ENCODE measurements around the gene PODXL. TPM values are rescaled to one million over a fixed set of nuclear protein-coding genes. Genes with fewer than 3 reads are reported as not detected.

PODXL gene
- total and polyA plus RNA-seq, 2 experiments from 2014 or later, result 77.3 to 84.1 TPM

- peak overlapping the region; percentile 61 for H3K4me3 ChIP-seq
- DNase-seq (ENCODE audit: low spot score), result no peak
- H3K9me3 ChIP-seq (ENCODE audit: low read depth), result no peaks in the 10 kb centered on the region
- peaks cover 17% of the 10 kb centered on the region for H3K79me2 ChIP-seq
- no peaks in the 10 kb centered on the region for H4K20me1 ChIP-seq (ENCODE audit: insufficient read depth, poor library complexity, severe bottlenecking)
- no peaks in the 10 kb centered on the region for H3K36me3 ChIP-seq (replicated peaks; ENCODE audit: insufficient read depth, low read depth)
- peaks cover 17% of the 10 kb centered on the region for H3K27me3 ChIP-seq
- TF ChIP-seq, protein P1, sequence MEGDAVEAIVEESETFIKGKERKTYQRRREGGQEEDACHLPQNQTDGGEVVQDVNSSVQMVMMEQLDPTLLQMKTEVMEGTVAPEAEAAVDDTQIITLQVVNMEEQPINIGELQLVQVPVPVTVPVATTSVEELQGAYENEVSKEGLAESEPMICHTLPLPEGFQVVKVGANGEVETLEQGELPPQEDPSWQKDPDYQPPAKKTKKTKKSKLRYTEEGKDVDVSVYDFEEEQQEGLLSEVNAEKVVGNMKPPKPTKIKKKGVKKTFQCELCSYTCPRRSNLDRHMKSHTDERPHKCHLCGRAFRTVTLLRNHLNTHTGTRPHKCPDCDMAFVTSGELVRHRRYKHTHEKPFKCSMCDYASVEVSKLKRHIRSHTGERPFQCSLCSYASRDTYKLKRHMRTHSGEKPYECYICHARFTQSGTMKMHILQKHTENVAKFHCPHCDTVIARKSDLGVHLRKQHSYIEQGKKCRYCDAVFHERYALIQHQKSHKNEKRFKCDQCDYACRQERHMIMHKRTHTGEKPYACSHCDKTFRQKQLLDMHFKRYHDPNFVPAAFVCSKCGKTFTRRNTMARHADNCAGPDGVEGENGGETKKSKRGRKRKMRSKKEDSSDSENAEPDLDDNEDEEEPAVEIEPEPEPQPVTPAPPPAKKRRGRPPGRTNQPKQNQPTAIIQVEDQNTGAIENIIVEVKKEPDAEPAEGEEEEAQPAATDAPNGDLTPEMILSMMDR (IDR thresholded peaks at IDR 0.05; ENCODE audit: poor library complexity), result no peak
- peak; percentile 11 for TF ChIP-seq EZH2 (IDR thresholded peaks at IDR 0.05; ENCODE audit: borderline replicate concordance)
- H3K4me2 ChIP-seq, result peak overlapping the region; percentile 100
- 2% methylated on average over 30 of the region's 30 CpGs for WGBS (ENCODE audit: low lambda C conversion rate, missing lambda C conversion rate)
- peak overlapping the region; percentile 34 for H3K27ac ChIP-seq
- H3K4me1 ChIP-seq (ENCODE audit: insufficient read depth), result peaks cover 6% of the 10 kb centered on the region
- H2AFZ ChIP-seq, result no peak overlapping the region
- no peaks in the 10 kb centered on the region for H3K9me2 ChIP-seq (replicated peaks; ENCODE audit: insufficient read depth)
These were observed 826 bp downstream of the PODXL start for GRCh38 chr7:131555552-131556052.

DNA sequence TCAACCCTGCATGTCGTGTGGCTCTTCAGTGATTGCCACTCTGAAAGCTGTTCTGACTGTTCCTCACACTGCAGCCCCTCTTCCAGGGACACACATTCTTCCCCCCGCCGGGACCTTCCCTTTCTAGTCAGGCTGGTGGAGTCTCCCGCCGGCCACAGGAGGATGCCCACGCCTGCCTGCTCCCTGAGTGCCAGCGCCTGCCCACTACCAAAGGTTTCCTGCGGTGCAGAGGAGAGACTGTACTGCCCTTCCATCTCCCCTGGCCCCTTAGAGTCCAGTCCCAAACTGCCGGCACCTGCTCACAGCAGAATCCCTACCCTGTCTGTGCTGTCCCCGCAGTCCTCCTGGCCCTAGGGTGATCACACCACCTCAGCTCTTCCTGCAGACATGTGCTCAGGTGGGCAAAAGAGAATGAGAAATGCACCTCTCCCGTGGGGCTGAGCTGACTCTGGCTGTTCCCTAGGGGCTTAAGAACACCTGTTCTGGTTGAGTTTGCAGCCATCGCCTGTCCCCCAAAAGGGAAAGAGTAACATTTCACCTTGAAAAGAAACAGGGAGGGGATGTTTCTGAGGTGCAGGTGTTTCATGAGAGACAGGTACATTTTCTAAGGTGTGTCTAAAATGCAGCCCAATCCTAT lies 1.4 kb downstream of the PODXL start:
- Histone ChIP-seq H2AFZ (no peak overlapping the region), H3K36me3 (replicated peaks; ENCODE audit: insufficient read depth, low read depth) (no peaks in the 10 kb centered on the region), H3K4me3 (peak overlapping the region; percentile 29), H3K79me2 (peaks cover 17% of the 10 kb centered on the region), H3K4me2 (peak overlapping the region; percentile 100), H3K9me2 (replicated peaks; ENCODE audit: insufficient read depth) (no peaks in the 10 kb centered on the region), H3K27ac (no peak overlapping the region), H3K9me3 (ENCODE audit: low read depth) (no peaks in the 10 kb centered on the region), H3K4me1 (ENCODE audit: insufficient read depth) (peaks cover 6% of the 10 kb centered on the region), H3K27me3 (peaks cover 17% of the 10 kb centered on the region), H4K20me1 (ENCODE audit: insufficient read depth, poor library complexity, severe bottlenecking) (no peaks in the 10 kb centered on the region)
- 20% methylated on average over 12 of the region's 12 CpGs for WGBS (ENCODE audit: low lambda C conversion rate, missing lambda C conversion rate)
- no peak for DNase-seq (ENCODE audit: low spot score)
- TF ChIP-seq EZH2 (IDR thresholded peaks at IDR 0.05; ENCODE audit: borderline replicate concordance) (no peak), EZH2phosphoT487 (IDR thresholded peaks at IDR 0.05; ENCODE audit: low read depth, severe bottlenecking, unreplicated experiment) (no peak)
- TF ChIP-seq, protein P1 (IDR thresholded peaks at IDR 0.05; ENCODE audit: poor library complexity), result no peak

DNA sequence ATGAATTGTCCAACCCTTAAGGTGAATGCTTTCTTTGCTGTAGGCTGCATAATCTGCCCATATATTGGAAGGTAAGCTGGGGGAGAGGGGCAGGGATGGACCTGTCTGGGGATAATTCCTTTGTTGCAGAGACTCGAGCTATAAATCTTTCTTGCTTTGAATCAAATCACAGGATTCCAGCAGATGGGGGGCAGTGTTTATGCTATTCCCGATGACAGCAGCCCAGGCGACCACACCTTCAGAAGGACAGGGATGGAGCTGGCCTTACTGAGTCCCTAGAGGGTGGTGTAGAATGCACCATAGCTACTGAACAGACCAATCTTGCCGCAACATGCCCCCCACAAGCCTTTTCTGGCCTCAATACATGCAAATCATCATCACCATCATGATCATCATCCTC lies 2.5 kb downstream of the PODXL start:
- Histone ChIP-seq H3K9me3 (ENCODE audit: low read depth) (no peaks in the 10 kb centered on the region), H4K20me1 (ENCODE audit: insufficient read depth, poor library complexity, severe bottlenecking) (no peaks in the 10 kb centered on the region), H3K4me2 (peak overlapping the region; percentile 100), H3K27me3 (peaks cover 17% of the 10 kb centered on the region), H3K4me1 (ENCODE audit: insufficient read depth) (peaks cover 6% of the 10 kb centered on the region), H3K36me3 (replicated peaks; ENCODE audit: insufficient read depth, low read depth) (no peaks in the 10 kb centered on the region), H3K9me2 (replicated peaks; ENCODE audit: insufficient read depth) (no peaks in the 10 kb centered on the region), H3K27ac (no peak overlapping the region), H3K4me3 (no peak overlapping the region), H2AFZ (no peak overlapping the region), H3K79me2 (peaks cover 17% of the 10 kb centered on the region)
- TF ChIP-seq EZH2 (IDR thresholded peaks at IDR 0.05; ENCODE audit: borderline replicate concordance) (no peak), EZH2phosphoT487 (IDR thresholded peaks at IDR 0.05; ENCODE audit: low read depth, severe bottlenecking, unreplicated experiment) (no peak)
- TF ChIP-seq, protein P1 (IDR thresholded peaks at IDR 0.05; ENCODE audit: poor library complexity), result no peak
- 67% methylated on average over 4 of the region's 4 CpGs for WGBS (ENCODE audit: low lambda C conversion rate, missing lambda C conversion rate)
- DNase-seq (ENCODE audit: low spot score), result no peak
